HCT116 (cell line): ENCODE results near the gene CKAP4. TPM values are rescaled to one million over a fixed set of nuclear protein-coding genes. Genes with fewer than 3 reads are reported as not detected.

Experiments
- ATAC-seq: fragments of 200-7000 bp; cut with Tn5 transposase; 2 replicates; pipeline ENCODE4 v1.9.1; 2020; ENCODE audit warnings: mild to moderate bottlenecking, moderate library complexity
- BruUV-seq: library from RNA; stranded (reverse); fragments of 400-500 nt; replicated peaks from 2 replicates; lab custom pipeline; 2021; lab: Mats Ljungman, UMichigan
- CTCF ChIA-PET: fragments of 300-600 bp; sonication (Branson Sonifier 250); formaldehyde crosslinking; loops from one replicate; lab custom pipeline; 2021; ENCODE audit warnings: antibody characterized with exemption; lab: Charles Lee
- POLR2A ChIA-PET: fragments of 300-600, 350-600 bp; sonication (Branson Sonifier 250); formaldehyde crosslinking; loops from one replicate; lab custom pipeline; 2021; ENCODE audit warnings: antibody characterized with exemption; lab: Charles Lee
- RAD21 ChIA-PET, 2 experiments: fragments of 300-600 bp; sonication (Branson Sonifier 250); formaldehyde crosslinking; loops; one replicate each; lab custom pipeline; 2023; ENCODE audit warnings: low total read pairs in 2 of 2; ENCODE audit not compliant: uncharacterized antibody in 2 of 2, unreplicated experiment in 2 of 2, low non-redundant PET in 1 of 2; lab: Charles Lee
- DNase-seq: peaks from one replicate; pipeline ENCODE4 v3.0.0-alpha.2; 2010; ENCODE audit warnings: low read depth, low spot score
- H2AFZ ChIP-seq: fragments of 200-600 bp; shearing (Covaris generic), sonication (generic); 2 replicates; pipeline ENCODE4 v1.6.1; 2017; ENCODE audit warnings: low read depth, mixed run types, mixed read lengths, antibody characterized with exemption, low read length; ENCODE audit not compliant: poor library complexity, severe bottlenecking
- H3K27ac ChIP-seq: 2 replicates; pipeline ENCODE4 v1.5.1; 2012; ENCODE audit warnings: low read depth, low read length
- H3K27me3 ChIP-seq: fragments of 200-600 bp; sonication (generic); 2 replicates; pipeline ENCODE4 v1.6.1; 2016; ENCODE audit warnings: mixed run types, low read length, mixed read lengths; ENCODE audit not compliant: insufficient read depth
- H3K36me3 ChIP-seq, 2 experiments: fragments of 200-500 bp in 1 of 2; fragments of 200-600 bp in 1 of 2; sonication (Bioruptor generic) in 1 of 2; sonication (generic) in 1 of 2; 2 replicates each; pipeline versions ENCODE4 v1.5.1 to v1.6.1; 2014 to 2016; ENCODE audit warnings: low read length in 2 of 2, inconsistent platforms in 1 of 2, mixed read lengths in 1 of 2, mixed run types in 1 of 2; ENCODE audit not compliant: insufficient read depth in 2 of 2, control insufficient read depth in 1 of 2
- H3K4me1 ChIP-seq, 2 experiments: fragments of 200-600 bp in 1 of 2; sonication (generic) in 1 of 2; 2 replicates each; pipeline versions ENCODE4 v1.5.1 to v1.6.1; 2012 to 2017; ENCODE audit warnings: low read length in 2 of 2, inconsistent platforms in 1 of 2, mild to moderate bottlenecking in 1 of 2, mixed read lengths in 1 of 2, mixed run types in 1 of 2, moderate library complexity in 1 of 2; ENCODE audit not compliant: insufficient read depth in 2 of 2, control insufficient read depth in 1 of 2
- H3K4me2 ChIP-seq: fragments of 200-600 bp; sonication (generic); 2 replicates; pipeline ENCODE4 v1.6.1; 2017; ENCODE audit warnings: mixed run types, low read length, mixed read lengths
- H3K4me3 ChIP-seq, 2 experiments: fragments of 200-600 bp in 1 of 2; sonication (generic) in 1 of 2; replicated peaks in 1 of 2; 2 replicates each; pipeline ENCODE4 v1.5.1; 2011 to 2016; ENCODE audit warnings: low read length in 2 of 2, control low read depth in 1 of 2, low read depth in 1 of 2, mild to moderate bottlenecking in 1 of 2, mixed read lengths in 1 of 2, mixed run types in 1 of 2
- H3K79me2 ChIP-seq: fragments of 200-600 bp; sonication (generic); 2 replicates; pipeline ENCODE4 v1.6.1; 2017; ENCODE audit warnings: mild to moderate bottlenecking, mixed run types, low read length, moderate library complexity, mixed read lengths; ENCODE audit not compliant: insufficient read depth
- H3K9ac ChIP-seq: fragments of 200-600 bp; sonication (generic); 2 replicates; pipeline ENCODE4 v1.6.1; 2016; ENCODE audit warnings: low read length, mixed read lengths
- H3K9me2 ChIP-seq: fragments of 200-600 bp; sonication (generic), shearing (Covaris generic); 2 replicates; pipeline ENCODE4 v1.6.1; 2017; ENCODE audit warnings: mixed run types, mild to moderate bottlenecking, moderate library complexity; ENCODE audit not compliant: insufficient read depth
- H3K9me3 ChIP-seq, 2 experiments: fragments of 200-500 bp in 1 of 2; fragments of 200-600 bp in 1 of 2; sonication (Bioruptor generic) in 1 of 2; sonication (generic) in 1 of 2; 2 replicates each; pipeline ENCODE4 v1.6.1; 2014 to 2017; ENCODE audit warnings: low read length in 2 of 2, mixed read lengths in 2 of 2, inconsistent platforms in 1 of 2, low read depth in 1 of 2, mild to moderate bottlenecking in 1 of 2, mixed run types in 1 of 2, moderate library complexity in 1 of 2; ENCODE audit not compliant: control insufficient read depth in 1 of 2, insufficient read depth in 1 of 2
- H4K20me1 ChIP-seq: fragments of 200-600 bp; sonication (generic), shearing (Covaris generic); 2 replicates; pipeline ENCODE4 v1.6.1; 2017; ENCODE audit warnings: mixed run types, mild to moderate bottlenecking, moderate library complexity; ENCODE audit not compliant: insufficient read depth
- CTCF ChIP-seq, 3 experiments: fragments of 200-600 bp in 1 of 3; sonication (generic) in 1 of 3; IDR thresholded peaks in 2 of 3; conservative IDR thresholded peaks in 1 of 3; 2 replicates each; pipeline ENCODE4 v1.5.1; 2012 to 2017; ENCODE audit warnings: low read depth in 2 of 3, low read length in 2 of 3, antibody characterized with exemption in 1 of 3, borderline replicate concordance in 1 of 3, control low read depth in 1 of 3, mild to moderate bottlenecking in 1 of 3, mixed read lengths in 1 of 3, mixed run types in 1 of 3, moderate library complexity in 1 of 3; ENCODE audit not compliant: insufficient read depth in 1 of 3
- JUND ChIP-seq: IDR thresholded peaks from 2 replicates; pipeline ENCODE4 v1.6.1; 2012
- POLR2A ChIP-seq: IDR thresholded peaks from 2 replicates; pipeline ENCODE4 v1.7.0; 2011; ENCODE audit warnings: borderline replicate concordance; ENCODE audit not compliant: insufficient read depth, insufficient read length; ENCODE audit errors: extremely low read depth
- POLR2AphosphoS5 ChIP-seq: IDR thresholded peaks from 2 replicates; pipeline ENCODE4 v1.6.1; 2011; ENCODE audit warnings: mild to moderate bottlenecking, low read depth, low read length, moderate library complexity
- REST ChIP-seq: IDR thresholded peaks from 2 replicates; pipeline ENCODE4 v1.6.1; 2012; ENCODE audit warnings: low read depth
- SP1 ChIP-seq: IDR thresholded peaks from 2 replicates; pipeline ENCODE4 v1.6.1; 2012; ENCODE audit warnings: low read depth
- TCF7L2 ChIP-seq: IDR thresholded peaks from 2 replicates; pipeline ENCODE4 v1.7.0; 2011; ENCODE audit warnings: borderline replicate concordance, inconsistent platforms; ENCODE audit not compliant: insufficient read depth, insufficient read length; ENCODE audit errors: extremely low read depth
- intact Hi-C: fragments of 100-400 bp; cut with micrococcal nuclease; formaldehyde crosslinking; loops from 2 replicates; pipeline ENCODE4 v1.10.0; 2022
- total RNA-seq: library from RNA; stranded (reverse); gene quantifications from one replicate; pipeline ENCODE4 v1.2.1, GENCODE V29; 2021; ENCODE audit not compliant: unreplicated experiment

CKAP4 gene
- total RNA-seq, 1 experiment from 2014 or later: 45.9 TPM

- no TSS peak for BruUV-seq
- no peaks in the 10 kb centered on the region for H3K27me3 ChIP-seq
- TF ChIP-seq TCF7L2: no peak
- TF ChIP-seq POLR2AphosphoS5: no peak
- TF ChIP-seq CTCF (IDR thresholded peaks at IDR 0.05 in 2 of 3, conservative IDR thresholded peaks at IDR 0.05 in 1 of 3; ENCODE audit: borderline replicate concordance in 1 of 3, insufficient read depth in 1 of 3, low read depth in 2 of 3, low read length in 2 of 3): no peak
- no peak for TF ChIP-seq SP1
- no peak for TF ChIP-seq REST
- no peak for TF ChIP-seq POLR2A
- TF ChIP-seq JUND: no peak
- no peaks in the 10 kb centered on the region for H3K79me2 ChIP-seq
- no peaks in the 10 kb centered on the region for H3K9me2 ChIP-seq
- RAD21 ChIA-PET: no interaction called here
- intact Hi-C loops: no loop called here
- CTCF ChIA-PET: no interaction called here
- ATAC-seq (no peak), DNase-seq (no peak)
- H3K4me2 ChIP-seq: no peak overlapping the region
- H3K4me1 ChIP-seq: peaks cover 0 to 10% of the 10 kb centered on the region in 2 experiments; a peak in 2 of 4 replicates
- H3K9ac ChIP-seq: no peak overlapping the region
- no peaks in the 10 kb centered on the region for H3K36me3 ChIP-seq
- H3K4me3 ChIP-seq: no peak overlapping the region
- H4K20me1 ChIP-seq: no peaks in the 10 kb centered on the region
- POLR2A ChIA-PET: no interaction called here
- H3K27ac ChIP-seq: no peak overlapping the region
- H2AFZ ChIP-seq: no peak overlapping the region
- no peaks in the 10 kb centered on the region for H3K9me3 ChIP-seq
Observed at GRCh38 chr12:106194351-106194750, 53.5 kb downstream of the CKAP4 start.
